ENCODE measurements around the gene PNKD. TPM values are rescaled to one million over a fixed set of nuclear protein-coding genes. Genes with fewer than 3 reads are reported as not detected.
A peak's percentile ranks its signal among the peaks of the same experiment; 100 is the strongest.

The PNKD gene
- total and polyA plus RNA-seq, 2 experiments from 2014 or later = 28.2 to 83.3 TPM

DNA sequence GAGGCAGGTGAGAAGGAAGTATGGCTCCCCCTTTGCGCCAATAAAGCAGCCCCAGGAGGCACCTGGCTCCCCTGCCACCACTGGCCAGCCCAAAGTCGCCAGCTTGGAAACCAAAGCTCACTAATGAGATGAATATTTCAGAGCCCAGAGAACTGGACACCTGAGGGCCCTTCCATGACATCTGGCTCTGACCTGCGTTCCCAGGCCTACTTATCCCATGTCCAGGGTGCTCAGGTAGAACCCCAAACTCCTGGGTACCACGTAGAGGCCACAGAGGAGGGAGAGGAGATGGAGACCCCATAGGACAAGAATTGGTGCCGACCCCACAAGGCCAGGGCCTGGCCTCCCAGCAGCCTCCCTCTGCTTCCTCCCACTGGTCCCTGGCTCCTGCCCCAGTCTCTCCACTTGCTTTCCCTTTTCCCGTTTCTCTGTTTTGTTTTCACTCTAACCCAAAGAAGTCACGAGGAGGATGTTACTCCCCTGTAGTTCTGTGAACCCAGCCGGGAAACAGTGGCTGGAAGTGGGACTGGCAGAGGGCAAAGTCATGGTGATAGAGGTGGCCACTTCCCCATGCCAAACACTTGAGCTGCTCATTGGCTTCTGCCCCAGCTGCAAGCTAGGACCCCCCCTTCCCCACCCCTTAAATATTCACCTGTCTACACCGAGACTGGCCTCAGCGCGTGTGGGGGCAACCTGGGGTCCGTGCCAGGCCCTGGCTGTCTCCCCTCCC, 21.2 kb downstream of the PNKD start:
- H3K9me2 ChIP-seq (ENCODE audit: insufficient read depth) = no peaks in the 10 kb centered on the region
- no peak overlapping the region for H3K27ac Mint-ChIP-seq
- H3K4me3 ChIP-seq = peak overlapping the region; percentile 83
- H3K79me2 ChIP-seq (replicated peaks; ENCODE audit: insufficient read depth) = no peaks in the 10 kb centered on the region
- H3K9me3 Mint-ChIP-seq = no peaks in the 10 kb centered on the region
- no peaks in the 10 kb centered on the region for H3K36me3 Mint-ChIP-seq (ENCODE audit: low read depth)
- H3F3A ChIP-seq (replicated peaks; ENCODE audit: low read depth) = no peaks in the 10 kb centered on the region
- DNase-seq (ENCODE audit: low spot score) (no peak), ATAC-seq (no peak)
- H3K27me3 Mint-ChIP-seq (ENCODE audit: insufficient read depth, low read depth, poor library complexity) = peaks cover 15% of the 10 kb centered on the region
- H2AFZ ChIP-seq = peak overlapping the region; percentile 88; the same call in 1 of the 2 replicates
- H3K27me3 ChIP-seq (ENCODE audit: insufficient read depth) = peaks cover 5% of the 10 kb centered on the region; the same call in 1 of the 2 replicates
- peak overlapping the region; percentile 74 for H3K4me2 ChIP-seq
- H3K27ac ChIP-seq (ENCODE audit: low read depth) = no peak overlapping the region
- no peaks in the 10 kb centered on the region for H3K36me3 ChIP-seq (ENCODE audit: insufficient read depth)
- H3K4me1 Mint-ChIP-seq = peaks cover 50% of the 10 kb centered on the region
- H3K4me1 ChIP-seq (ENCODE audit: insufficient read depth) = peaks cover 27% of the 10 kb centered on the region
- H3K4me3 Mint-ChIP-seq = peak overlapping the region; percentile 70
- TF ChIP-seq CREB1 (CRISPR knock-in tag; IDR thresholded peaks at IDR 0.05; ENCODE audit: low read depth) (no peak), STAT1 (IDR thresholded peaks at IDR 0.05; ENCODE audit: unreplicated experiment) (no peak), JUNB (IDR thresholded peaks at IDR 0.05; ENCODE audit: unreplicated experiment) (no peak), NANOG (IDR thresholded peaks at IDR 0.05; ENCODE audit: borderline replicate concordance) (no peak), EZH2 (IDR thresholded peaks at IDR 0.05; ENCODE audit: low read depth, unreplicated experiment) (no peak)
- TF ChIP-seq, protein P1, sequence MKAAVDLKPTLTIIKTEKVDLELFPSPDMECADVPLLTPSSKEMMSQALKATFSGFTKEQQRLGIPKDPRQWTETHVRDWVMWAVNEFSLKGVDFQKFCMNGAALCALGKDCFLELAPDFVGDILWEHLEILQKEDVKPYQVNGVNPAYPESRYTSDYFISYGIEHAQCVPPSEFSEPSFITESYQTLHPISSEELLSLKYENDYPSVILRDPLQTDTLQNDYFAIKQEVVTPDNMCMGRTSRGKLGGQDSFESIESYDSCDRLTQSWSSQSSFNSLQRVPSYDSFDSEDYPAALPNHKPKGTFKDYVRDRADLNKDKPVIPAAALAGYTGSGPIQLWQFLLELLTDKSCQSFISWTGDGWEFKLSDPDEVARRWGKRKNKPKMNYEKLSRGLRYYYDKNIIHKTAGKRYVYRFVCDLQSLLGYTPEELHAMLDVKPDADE (IDR thresholded peaks at IDR 0.05) = no peak
- TF ChIP-seq, protein P2, sequence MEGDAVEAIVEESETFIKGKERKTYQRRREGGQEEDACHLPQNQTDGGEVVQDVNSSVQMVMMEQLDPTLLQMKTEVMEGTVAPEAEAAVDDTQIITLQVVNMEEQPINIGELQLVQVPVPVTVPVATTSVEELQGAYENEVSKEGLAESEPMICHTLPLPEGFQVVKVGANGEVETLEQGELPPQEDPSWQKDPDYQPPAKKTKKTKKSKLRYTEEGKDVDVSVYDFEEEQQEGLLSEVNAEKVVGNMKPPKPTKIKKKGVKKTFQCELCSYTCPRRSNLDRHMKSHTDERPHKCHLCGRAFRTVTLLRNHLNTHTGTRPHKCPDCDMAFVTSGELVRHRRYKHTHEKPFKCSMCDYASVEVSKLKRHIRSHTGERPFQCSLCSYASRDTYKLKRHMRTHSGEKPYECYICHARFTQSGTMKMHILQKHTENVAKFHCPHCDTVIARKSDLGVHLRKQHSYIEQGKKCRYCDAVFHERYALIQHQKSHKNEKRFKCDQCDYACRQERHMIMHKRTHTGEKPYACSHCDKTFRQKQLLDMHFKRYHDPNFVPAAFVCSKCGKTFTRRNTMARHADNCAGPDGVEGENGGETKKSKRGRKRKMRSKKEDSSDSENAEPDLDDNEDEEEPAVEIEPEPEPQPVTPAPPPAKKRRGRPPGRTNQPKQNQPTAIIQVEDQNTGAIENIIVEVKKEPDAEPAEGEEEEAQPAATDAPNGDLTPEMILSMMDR (conservative IDR thresholded peaks at IDR 0.05; ENCODE audit: low read depth in 2 of 2) = no peak
- no peaks in the 10 kb centered on the region for H4K20me1 ChIP-seq (replicated peaks; ENCODE audit: insufficient read depth)

DNA sequence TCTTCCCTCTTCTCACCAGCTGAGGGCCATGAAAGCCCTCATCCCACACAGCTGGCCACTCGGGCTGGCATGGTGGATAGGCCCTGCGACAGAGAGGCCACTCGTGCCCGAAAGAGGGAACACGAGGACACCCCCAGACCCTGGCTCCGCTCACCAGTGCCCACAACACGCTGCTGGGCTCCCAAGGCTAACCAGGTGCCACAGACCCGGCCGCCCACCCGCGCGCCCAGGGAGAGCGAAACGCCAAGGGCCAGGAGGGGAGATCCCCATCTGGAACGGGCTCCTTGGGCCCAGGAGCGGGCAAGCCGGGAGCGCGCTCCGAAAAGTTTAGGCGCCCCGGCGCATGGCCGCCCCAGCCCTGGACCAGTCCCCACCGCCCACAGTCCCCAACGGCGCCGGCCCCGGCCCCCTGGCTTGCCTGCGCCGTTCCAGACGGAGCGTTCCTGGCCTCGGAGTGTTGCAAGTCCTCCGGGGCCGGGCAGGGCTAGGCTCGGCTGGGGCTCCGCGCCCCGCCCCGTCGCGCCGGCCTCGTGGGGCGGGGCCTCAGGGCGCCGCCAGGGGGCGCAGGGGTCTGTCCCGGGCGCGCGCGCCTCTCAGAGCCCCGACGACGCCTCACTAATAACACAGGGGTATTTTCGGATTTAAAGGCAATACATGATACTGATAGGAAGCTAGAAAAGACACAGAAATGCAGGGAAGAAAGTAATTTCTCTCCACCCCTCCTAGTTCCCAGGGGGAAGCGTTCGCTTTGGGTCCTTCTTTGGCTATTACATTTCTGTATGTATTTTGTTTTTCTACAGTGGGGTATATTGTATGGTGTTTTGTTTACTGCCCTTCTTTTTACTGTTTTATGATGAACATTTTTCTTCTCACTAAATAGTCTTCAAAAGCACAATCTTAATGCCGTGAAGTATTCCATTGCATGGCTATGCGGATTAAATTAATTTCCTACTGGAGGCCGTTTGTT, 22.0 kb downstream of the PNKD start, which contains the start of gene TMBIM1:
Gene TMBIM1, minus strand, starts transcription at position 456 of the 967 bp plus-strand sequence. CDS start 10,362 bp downstream, outside the sequence.
- H3K27ac Mint-ChIP-seq = no peak within 1 kb of the TSS
- TF ChIP-seq, protein P2 (conservative IDR thresholded peaks at IDR 0.05; ENCODE audit: low read depth in 2 of 2) = peak; percentile 65 to 71
- TF ChIP-seq ZNF114 (CRISPR knock-in tag; IDR thresholded peaks at IDR 0.05) = no peak
- no peak for TF ChIP-seq CREB1 (CRISPR knock-in tag; IDR thresholded peaks at IDR 0.05; ENCODE audit: low read depth)
- TF ChIP-seq POLR2AphosphoS5 (IDR thresholded peaks at IDR 0.05; ENCODE audit: low read depth) = peak; percentile 63
- no peaks in the 10 kb centered on the region for H3K36me3 Mint-ChIP-seq (ENCODE audit: low read depth)
- Histone ChIP-seq H3K4me2 (peak within 1 kb of the TSS; percentile 74), H3K9me2 (ENCODE audit: insufficient read depth) (no peaks in the 10 kb centered on the region), H4K20me1 (replicated peaks; ENCODE audit: insufficient read depth) (no peaks in the 10 kb centered on the region), H3K36me3 (ENCODE audit: insufficient read depth) (no peaks in the 10 kb centered on the region), H3K27ac (ENCODE audit: low read depth) (no peak within 1 kb of the TSS), H3K4me1 (ENCODE audit: insufficient read depth) (peaks cover 22% of the 10 kb centered on the region), H3F3A (replicated peaks; ENCODE audit: low read depth) (no peaks in the 10 kb centered on the region), H3K27me3 (ENCODE audit: insufficient read depth) (peaks cover 5% of the 10 kb centered on the region; the same call in 1 of the 2 replicates), H2AFZ (peak within 1 kb of the TSS; percentile 88), H3K79me2 (replicated peaks; ENCODE audit: insufficient read depth) (no peaks in the 10 kb centered on the region), H3K4me3 (peak within 1 kb of the TSS; percentile 83)
- H3K9me3 Mint-ChIP-seq = no peaks in the 10 kb centered on the region
- DNase-seq (ENCODE audit: low spot score) (peak; percentile 86), ATAC-seq (peak; percentile 91)
- H3K27me3 Mint-ChIP-seq (ENCODE audit: insufficient read depth, low read depth, poor library complexity) = peaks cover 15% of the 10 kb centered on the region
- peak within 1 kb of the TSS; percentile 70 for H3K4me3 Mint-ChIP-seq
- peaks cover 41% of the 10 kb centered on the region for H3K4me1 Mint-ChIP-seq
